GM19043 (cell line): ENCODE measurements around the gene EMSY.

Experiments
- ATAC-seq: cut with Tn5 transposase; IDR thresholded peaks from one replicate; pipeline ENCODE4 v1.9.1; 2021; ENCODE audit warnings: low read depth; ENCODE audit not compliant: unreplicated experiment

Gene EMSY

GRCh38 chr11:76515494-76515893 is 70.7 kb downstream of the EMSY start:
- ATAC-seq = no peak

- no peak for ATAC-seq
Observed at GRCh38 chr11:76523147-76523546, 78.3 kb downstream of the EMSY start.

GRCh38 chr11:76523786-76524436 is 79.1 kb downstream of the EMSY start:
- no peak for ATAC-seq

GRCh38 chr11:76524461-76524860 is 79.6 kb downstream of the EMSY start:
- ATAC-seq = no peak

GRCh38 chr11:76524919-76525318 is 80.1 kb downstream of the EMSY start:
- ATAC-seq = no peak

GRCh38 chr11:76526878-76527277 is 82.1 kb downstream of the EMSY start:
- ATAC-seq = no peak

- ATAC-seq = no peak
Observed at GRCh38 chr11:76542436-76542835, 97.6 kb downstream of the EMSY start.

- ATAC-seq = no peak
Observed at GRCh38 chr11:76543006-76543703, 98.3 kb downstream of the EMSY start.

- ATAC-seq = no peak
Observed at GRCh38 chr11:76550781-76551180, 106.0 kb downstream of the EMSY start.

GRCh38 chr11:76551400-76551799 is 106.6 kb downstream of the EMSY start:
- ATAC-seq = no peak

- ATAC-seq = no peak
Observed at GRCh38 chr11:76552987-76553386, 108.2 kb downstream of the EMSY start.

- ATAC-seq = no peak
Observed at GRCh38 chr11:76553554-76554476, 109.0 kb downstream of the EMSY start.

GRCh38 chr11:76554767-76555166 is 109.9 kb downstream of the EMSY start:
- no peak for ATAC-seq

- no peak for ATAC-seq
Observed at GRCh38 chr11:76557466-76557865, 112.6 kb downstream of the EMSY start.

GRCh38 chr11:76558473-76558872 is 113.7 kb downstream of the EMSY start:
- no peak for ATAC-seq

- ATAC-seq = no peak
Observed at GRCh38 chr11:76558891-76559290, 114.1 kb downstream of the EMSY start.

- no peak for ATAC-seq
Observed at GRCh38 chr11:76559346-76559745, 114.5 kb downstream of the EMSY start.

- ATAC-seq = no peak
Observed at GRCh38 chr11:76560219-76560618, 115.4 kb downstream of the EMSY start.

- ATAC-seq = no peak
Observed at GRCh38 chr11:76561245-76561644, 116.4 kb downstream of the EMSY start.

GRCh38 chr11:76562541-76562940 is 117.7 kb downstream of the EMSY start:
- no peak for ATAC-seq

GRCh38 chr11:76564364-76564763 is 119.5 kb downstream of the EMSY start:
- no peak for ATAC-seq
